Tibial nerve (tissue), 4 donors: ENCODE data around the gene SLC35B2.

Experiments
- EP300 ChIP-seq, 2 donors: sonication (generic); formaldehyde crosslinking; IDR thresholded peaks; one replicate each; pipeline ENCODE4 v1.6.1; 2017; ENCODE audit warnings: antibody characterized with exemption in 2 of 2, mild to moderate bottlenecking in 1 of 2
- POLR2A ChIP-seq, 2 donors: fragments of 450-650 bp; IDR thresholded peaks; one replicate each; pipeline ENCODE4 v1.6.1; 2017; ENCODE audit warnings: antibody characterized with exemption in 2 of 2, mild to moderate bottlenecking in 2 of 2, moderate library complexity in 2 of 2
- TF ChIP-seq, protein P1 (sequence below), 5 experiments: fragments of 200-600 bp in 3 of 5; fragments of 450-650 bp in 2 of 5; sonication (generic) in 3 of 5; IDR thresholded peaks; one replicate each; pipeline ENCODE4 v1.5.1; 2016 to 2019; ENCODE audit warnings: antibody characterized with exemption in 5 of 5, mild to moderate bottlenecking in 3 of 5, moderate library complexity in 2 of 5

DNA sequence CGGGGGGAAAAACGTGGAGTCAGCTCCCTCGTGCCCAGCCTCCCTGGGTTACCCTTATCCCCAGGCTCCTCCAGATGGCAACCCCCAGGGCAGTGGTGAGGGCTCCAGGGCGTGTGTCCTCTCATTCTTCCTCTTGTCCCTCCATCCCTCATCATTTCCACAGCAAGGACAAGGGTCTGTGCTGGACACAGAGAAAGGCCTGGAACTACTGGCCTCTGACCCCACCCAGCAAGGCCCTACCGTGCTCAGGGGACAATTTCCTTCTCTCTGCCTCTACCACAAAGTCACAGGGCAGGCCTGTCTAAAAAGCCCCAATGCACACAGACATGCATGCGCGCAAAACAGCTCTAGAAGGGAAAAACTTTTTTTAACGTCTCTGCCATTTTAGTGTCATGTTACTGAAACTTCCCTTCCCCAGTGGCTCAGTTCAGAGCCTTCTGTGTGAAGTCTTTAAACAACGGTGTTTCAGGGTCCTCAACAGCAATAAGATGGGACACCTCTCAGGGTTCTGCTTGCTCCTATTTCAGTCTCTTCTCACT, 1.1 kb upstream of the SLC35B2 start:
- TF ChIP-seq, protein P1, sequence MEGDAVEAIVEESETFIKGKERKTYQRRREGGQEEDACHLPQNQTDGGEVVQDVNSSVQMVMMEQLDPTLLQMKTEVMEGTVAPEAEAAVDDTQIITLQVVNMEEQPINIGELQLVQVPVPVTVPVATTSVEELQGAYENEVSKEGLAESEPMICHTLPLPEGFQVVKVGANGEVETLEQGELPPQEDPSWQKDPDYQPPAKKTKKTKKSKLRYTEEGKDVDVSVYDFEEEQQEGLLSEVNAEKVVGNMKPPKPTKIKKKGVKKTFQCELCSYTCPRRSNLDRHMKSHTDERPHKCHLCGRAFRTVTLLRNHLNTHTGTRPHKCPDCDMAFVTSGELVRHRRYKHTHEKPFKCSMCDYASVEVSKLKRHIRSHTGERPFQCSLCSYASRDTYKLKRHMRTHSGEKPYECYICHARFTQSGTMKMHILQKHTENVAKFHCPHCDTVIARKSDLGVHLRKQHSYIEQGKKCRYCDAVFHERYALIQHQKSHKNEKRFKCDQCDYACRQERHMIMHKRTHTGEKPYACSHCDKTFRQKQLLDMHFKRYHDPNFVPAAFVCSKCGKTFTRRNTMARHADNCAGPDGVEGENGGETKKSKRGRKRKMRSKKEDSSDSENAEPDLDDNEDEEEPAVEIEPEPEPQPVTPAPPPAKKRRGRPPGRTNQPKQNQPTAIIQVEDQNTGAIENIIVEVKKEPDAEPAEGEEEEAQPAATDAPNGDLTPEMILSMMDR (IDR thresholded peaks at IDR 0.05): no peak
- TF ChIP-seq POLR2A (IDR thresholded peaks at IDR 0.05) (no peak), EP300 (IDR thresholded peaks at IDR 0.05) (no peak)
